Upper lobe of left lung (tissue), 4 donors: ENCODE results near the gene TMED10.

ENCODE experiments used
- POLR2A ChIP-seq, 4 donors: fragments of 450-650 bp; IDR thresholded peaks; one replicate each; pipeline ENCODE4 v1.5.1; 2016 to 2017; ENCODE audit warnings: antibody characterized with exemption in 4 of 4, mild to moderate bottlenecking in 2 of 4
- TF ChIP-seq, protein P1 (sequence below), 6 experiments: fragments of 450-650 bp in 4 of 6; fragments of 200-600 bp in 2 of 6; sonication (generic) in 2 of 6; IDR thresholded peaks; one replicate each; pipeline ENCODE4 v1.5.1; 2016 to 2019; ENCODE audit warnings: antibody characterized with exemption in 6 of 6

DNA sequence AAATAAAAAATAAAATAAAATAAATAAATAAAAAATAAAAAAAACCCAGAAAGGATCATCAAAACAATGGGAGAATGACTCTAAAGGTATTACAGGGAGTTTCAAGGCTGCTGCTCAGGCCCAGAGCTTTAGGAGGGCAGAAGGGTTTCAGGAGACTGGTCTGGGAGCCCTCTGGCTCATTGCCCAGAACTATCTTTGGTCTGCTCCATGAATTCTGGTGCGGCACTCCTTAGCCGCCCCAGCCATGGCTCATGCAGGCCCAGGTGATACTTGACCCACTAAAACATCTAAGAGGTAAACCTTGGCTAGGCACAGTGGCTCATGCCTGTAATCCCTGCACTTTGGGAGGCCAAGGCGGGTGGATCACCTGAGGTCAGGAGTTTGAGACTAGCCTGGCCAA lies 14.7 kb upstream of the TMED10 start:
- TF ChIP-seq, protein P1, sequence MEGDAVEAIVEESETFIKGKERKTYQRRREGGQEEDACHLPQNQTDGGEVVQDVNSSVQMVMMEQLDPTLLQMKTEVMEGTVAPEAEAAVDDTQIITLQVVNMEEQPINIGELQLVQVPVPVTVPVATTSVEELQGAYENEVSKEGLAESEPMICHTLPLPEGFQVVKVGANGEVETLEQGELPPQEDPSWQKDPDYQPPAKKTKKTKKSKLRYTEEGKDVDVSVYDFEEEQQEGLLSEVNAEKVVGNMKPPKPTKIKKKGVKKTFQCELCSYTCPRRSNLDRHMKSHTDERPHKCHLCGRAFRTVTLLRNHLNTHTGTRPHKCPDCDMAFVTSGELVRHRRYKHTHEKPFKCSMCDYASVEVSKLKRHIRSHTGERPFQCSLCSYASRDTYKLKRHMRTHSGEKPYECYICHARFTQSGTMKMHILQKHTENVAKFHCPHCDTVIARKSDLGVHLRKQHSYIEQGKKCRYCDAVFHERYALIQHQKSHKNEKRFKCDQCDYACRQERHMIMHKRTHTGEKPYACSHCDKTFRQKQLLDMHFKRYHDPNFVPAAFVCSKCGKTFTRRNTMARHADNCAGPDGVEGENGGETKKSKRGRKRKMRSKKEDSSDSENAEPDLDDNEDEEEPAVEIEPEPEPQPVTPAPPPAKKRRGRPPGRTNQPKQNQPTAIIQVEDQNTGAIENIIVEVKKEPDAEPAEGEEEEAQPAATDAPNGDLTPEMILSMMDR (IDR thresholded peaks at IDR 0.05), result no peak
- no peak for TF ChIP-seq POLR2A (IDR thresholded peaks at IDR 0.05)
